WTC11 (cell line): ENCODE data around the gene THRA.

Experiments used
- ATF2 ChIP-seq: sonication (generic); formaldehyde crosslinking; IDR thresholded peaks from 2 replicates; pipeline ENCODE4 v1.8.1; 2022; ENCODE audit warnings: low read depth, missing genetic modification reagents, borderline replicate concordance
- CTCF ChIP-seq: fragments of 200-600 bp; IDR thresholded peaks from 2 replicates; pipeline ENCODE4 v1.8.0; 2022; ENCODE audit warnings: antibody characterized with exemption
- SMAD4 ChIP-seq: sonication (generic); formaldehyde crosslinking; IDR thresholded peaks from 2 replicates; pipeline ENCODE4 v1.8.0; 2022; ENCODE audit warnings: mild to moderate bottlenecking, missing genetic modification reagents
- TF ChIP-seq, protein P1 (sequence below): sonication (generic); formaldehyde crosslinking; conservative IDR thresholded peaks from 2 replicates; pipeline ENCODE4 v1.8.1; 2022; ENCODE audit warnings: mild to moderate bottlenecking, missing genetic modification reagents

- TF ChIP-seq CTCF (no peak), ATF2 (CRISPR knock-in tag) (no peak), SMAD4 (no peak)
- TF ChIP-seq, protein P1, sequence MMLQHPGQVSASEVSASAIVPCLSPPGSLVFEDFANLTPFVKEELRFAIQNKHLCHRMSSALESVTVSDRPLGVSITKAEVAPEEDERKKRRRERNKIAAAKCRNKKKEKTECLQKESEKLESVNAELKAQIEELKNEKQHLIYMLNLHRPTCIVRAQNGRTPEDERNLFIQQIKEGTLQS (CRISPR knock-in tag) = no peak
These were observed 1.7 kb upstream of the THRA start for GRCh38 chr17:40060887-40061608.
